SK-N-SH (cell line): ENCODE results near the gene CLRN3. TPM values are rescaled to one million over a fixed set of nuclear protein-coding genes. Genes with fewer than 3 reads are reported as not detected.

Experiments used
- CTCF ChIA-PET: fragments of 300-600, 350-600 bp; formaldehyde crosslinking; extraction: SDS; loops from one replicate; lab custom pipeline; 2021; lab: Yijun Ruan, JAX
- POLR2A ChIA-PET: fragments of 350-600 bp; sonication (Branson Sonifier 250); formaldehyde crosslinking; extraction: SDS; loops from one replicate; lab custom pipeline; 2020; ENCODE audit warnings: antibody characterized with exemption, inconsistent platforms; lab: Yijun Ruan, JAX
- DNase-seq: peaks from one replicate; pipeline ENCODE4 v3.0.0; 2012
- H2AFZ ChIP-seq: fragments of 200-600 bp; sonication (generic); 2 replicates; pipeline ENCODE4 v1.8.1; 2016; ENCODE audit warnings: antibody characterized with exemption, mild to moderate bottlenecking, low read depth
- H3F3A ChIP-seq: fragments of 200-600 bp; sonication (generic); replicated peaks from 2 replicates; pipeline ENCODE3; 2016; ENCODE audit warnings: antibody characterized with exemption, mild to moderate bottlenecking; ENCODE audit not compliant: insufficient read depth
- H3K27ac ChIP-seq, 2 experiments: fragments of 200-500 bp in 1 of 2; fragments of 200-600 bp in 1 of 2; sonication (Bioruptor generic) in 1 of 2; sonication (generic), shearing (Covaris generic) in 1 of 2; 2 replicates each; pipeline versions ENCODE4 v1.5.1 to v1.6.1; 2014 to 2016; ENCODE audit warnings: low read depth in 2 of 2, inconsistent platforms in 1 of 2, low read length in 1 of 2, mild to moderate bottlenecking in 1 of 2, mixed read lengths in 1 of 2
- H3K27me3 ChIP-seq: fragments of 200-600 bp; sonication (generic), shearing (Covaris generic); 2 replicates; pipeline ENCODE4 v1.6.1; 2016; ENCODE audit warnings: mixed run types; ENCODE audit not compliant: insufficient read depth
- H3K36me3 ChIP-seq, 2 experiments: fragments of 200-500 bp in 1 of 2; fragments of 200-600 bp in 1 of 2; sonication (Bioruptor generic) in 1 of 2; sonication (generic) in 1 of 2; replicated peaks in 1 of 2; 2 replicates each; pipeline versions ENCODE3 to v1.5.1; 2014 to 2016; ENCODE audit warnings: low read length in 1 of 2, mild to moderate bottlenecking in 1 of 2; ENCODE audit not compliant: insufficient read depth in 2 of 2, control insufficient read depth in 1 of 2
- H3K4me1 ChIP-seq, 2 experiments: fragments of 200-500 bp in 1 of 2; fragments of 200-600 bp in 1 of 2; sonication (Bioruptor generic) in 1 of 2; sonication (generic), shearing (Covaris generic) in 1 of 2; 2 replicates each; pipeline versions ENCODE4 v1.5.1 to v1.6.1; 2014 to 2016; ENCODE audit warnings: low read depth in 1 of 2, low read length in 1 of 2, mixed run types in 1 of 2; ENCODE audit not compliant: insufficient read depth in 2 of 2, control insufficient read depth in 1 of 2
- H3K4me2 ChIP-seq: fragments of 200-600 bp; sonication (generic), shearing (Covaris generic); 2 replicates; pipeline ENCODE4 v1.6.1; 2017; ENCODE audit warnings: mixed run types
- H3K4me3 ChIP-seq, 2 experiments: fragments of 200-500 bp in 1 of 2; fragments of 200-600 bp in 1 of 2; sonication (Bioruptor generic) in 1 of 2; sonication (generic), shearing (Covaris generic) in 1 of 2; 2 replicates each; pipeline versions ENCODE4 v1.5.1 to v1.8.1; 2014 to 2016; ENCODE audit warnings: low read depth in 2 of 2, inconsistent platforms in 1 of 2, low read length in 1 of 2, mild to moderate bottlenecking in 1 of 2, mixed read lengths in 1 of 2, moderate library complexity in 1 of 2
- H3K79me2 ChIP-seq: fragments of 200-600 bp; sonication (generic); 2 replicates; pipeline ENCODE4 v1.8.1; 2017; ENCODE audit warnings: mild to moderate bottlenecking; ENCODE audit not compliant: insufficient read depth
- H3K9ac ChIP-seq: fragments of 200-600 bp; sonication (generic); 2 replicates; pipeline ENCODE4 v1.6.1; 2017; ENCODE audit warnings: mixed run types
- H3K9me2 ChIP-seq: fragments of 200-600 bp; sonication (generic); 2 replicates; pipeline ENCODE4 v1.6.1; 2017; ENCODE audit warnings: mixed run types
- H3K9me3 ChIP-seq: fragments of 200-600 bp; sonication (generic); 2 replicates; pipeline ENCODE4 v1.6.1; 2017; ENCODE audit warnings: mixed run types, mild to moderate bottlenecking, moderate library complexity
- H4K20me1 ChIP-seq: fragments of 200-600 bp; sonication (generic); 2 replicates; pipeline ENCODE4 v1.6.1; 2017; ENCODE audit warnings: mild to moderate bottlenecking, mixed run types; ENCODE audit not compliant: insufficient read depth
- ELF1 ChIP-seq: IDR thresholded peaks from 2 replicates; pipeline ENCODE4 v1.4.0; 2012
- EP300 ChIP-seq, 2 experiments: IDR thresholded peaks; 2 replicates each; pipeline versions ENCODE4 v1.4.0 to v1.6.1; 2012; ENCODE audit warnings: borderline replicate concordance in 1 of 2, low read depth in 1 of 2, low read length in 1 of 2
- FOXM1 ChIP-seq: IDR thresholded peaks from 2 replicates; pipeline ENCODE4 v1.4.0; 2012; ENCODE audit warnings: low read depth, mild to moderate bottlenecking
- GATA2 ChIP-seq: sonication (generic); formaldehyde crosslinking; IDR thresholded peaks from 2 replicates; pipeline ENCODE4 v1.5.0; 2020; ENCODE audit warnings: mild to moderate bottlenecking, missing genetic modification reagents
- JUND ChIP-seq: IDR thresholded peaks from 2 replicates; pipeline ENCODE4 v1.4.0; 2012
- MAX ChIP-seq: IDR thresholded peaks from 2 replicates; pipeline ENCODE4 v1.4.0; 2012; ENCODE audit warnings: low read depth
- MEF2A ChIP-seq: IDR thresholded peaks from 2 replicates; pipeline ENCODE4 v1.4.0; 2012; ENCODE audit warnings: low read depth, borderline replicate concordance
- NFIC ChIP-seq: IDR thresholded peaks from 2 replicates; pipeline ENCODE4 v1.4.0; 2012; ENCODE audit warnings: borderline replicate concordance
- PBX3 ChIP-seq: IDR thresholded peaks from 2 replicates; pipeline ENCODE4; 2012
- RCOR1 ChIP-seq: fragments of 150-350 bp; IDR thresholded peaks from 2 replicates; pipeline ENCODE4 v1.6.1; 2017; ENCODE audit warnings: antibody characterized with exemption, low read length
- RXRA ChIP-seq: IDR thresholded peaks from 2 replicates; pipeline ENCODE4 v1.4.0; 2012; ENCODE audit warnings: low read depth, mild to moderate bottlenecking, borderline replicate concordance
- SIN3A ChIP-seq: IDR thresholded peaks from 2 replicates; pipeline ENCODE4 v1.6.1; 2012; ENCODE audit warnings: low read depth, mild to moderate bottlenecking, low read length, moderate library complexity, borderline replicate concordance
- SMC3 ChIP-seq: IDR thresholded peaks from 2 replicates; pipeline ENCODE4 v1.6.1; 2012; ENCODE audit warnings: low read depth, low read length, improper control_type of control experiment
- TCF12 ChIP-seq: IDR thresholded peaks from 2 replicates; pipeline ENCODE4 v1.4.0; 2012
- TEAD4 ChIP-seq: IDR thresholded peaks from 2 replicates; pipeline ENCODE4 v1.4.0; 2012; ENCODE audit warnings: mild to moderate bottlenecking, borderline replicate concordance; ENCODE audit not compliant: insufficient read depth
- USF2 ChIP-seq: fragments of 150-350 bp; IDR thresholded peaks from 2 replicates; pipeline ENCODE4 v1.6.1; 2017; ENCODE audit warnings: antibody characterized with exemption, low read length, low read depth, borderline replicate concordance
- YY1 ChIP-seq: IDR thresholded peaks from 2 replicates; pipeline ENCODE4 v1.4.0; 2012; ENCODE audit warnings: low read depth, mild to moderate bottlenecking
- WGBS: methylation state at CpG from one replicate; pipeline ENCODE4 v1.1.6; 2017; ENCODE audit warnings: low lambda C conversion rate; 5-methylcytosine and 5-hydroxymethylcytosine counted together
- polyA plus RNA-seq, 3 experiments: library from polyadenylated mRNA; depleted of rRNA; stranded (reverse); fragments of >200 nt; gene quantifications; 2 replicates each; pipeline ENCODE4 v1.2.3, GENCODE V29; 2012
- TF ChIP-seq, protein P1 (sequence below): IDR thresholded peaks from 2 replicates; pipeline ENCODE4 v1.6.1; 2012; ENCODE audit warnings: mild to moderate bottlenecking, low read depth, low read length, moderate library complexity
- TF ChIP-seq, protein P2 (sequence below): fragments of 200-600 bp; sonication (generic); IDR thresholded peaks from 2 replicates; pipeline ENCODE4 v1.6.1; 2017; ENCODE audit warnings: antibody characterized with exemption, mild to moderate bottlenecking, moderate library complexity

Gene CLRN3
- polyA plus RNA-seq, 1 of the 3 experiments (the other 2 are of a cell fraction), result 0.25 TPM

- H3K9me2 ChIP-seq, result no peaks in the 10 kb centered on the region
- POLR2A ChIA-PET, result no interaction called here
- H3K36me3 ChIP-seq, result no peaks in the 10 kb centered on the region
- 46% methylated on average over 10 of the region's 10 CpGs for WGBS
- no peak overlapping the region for H3K27ac ChIP-seq
- H3K9me3 ChIP-seq, result no peaks in the 10 kb centered on the region
- peaks cover 0 to 7% of the 10 kb centered on the region in 2 experiments; a peak in 1 of 4 replicates for H3K4me1 ChIP-seq
- H4K20me1 ChIP-seq, result no peaks in the 10 kb centered on the region
- no peak for DNase-seq
- TF ChIP-seq GATA2 (CRISPR knock-in tag), result no peak
- TF ChIP-seq, protein P1, sequence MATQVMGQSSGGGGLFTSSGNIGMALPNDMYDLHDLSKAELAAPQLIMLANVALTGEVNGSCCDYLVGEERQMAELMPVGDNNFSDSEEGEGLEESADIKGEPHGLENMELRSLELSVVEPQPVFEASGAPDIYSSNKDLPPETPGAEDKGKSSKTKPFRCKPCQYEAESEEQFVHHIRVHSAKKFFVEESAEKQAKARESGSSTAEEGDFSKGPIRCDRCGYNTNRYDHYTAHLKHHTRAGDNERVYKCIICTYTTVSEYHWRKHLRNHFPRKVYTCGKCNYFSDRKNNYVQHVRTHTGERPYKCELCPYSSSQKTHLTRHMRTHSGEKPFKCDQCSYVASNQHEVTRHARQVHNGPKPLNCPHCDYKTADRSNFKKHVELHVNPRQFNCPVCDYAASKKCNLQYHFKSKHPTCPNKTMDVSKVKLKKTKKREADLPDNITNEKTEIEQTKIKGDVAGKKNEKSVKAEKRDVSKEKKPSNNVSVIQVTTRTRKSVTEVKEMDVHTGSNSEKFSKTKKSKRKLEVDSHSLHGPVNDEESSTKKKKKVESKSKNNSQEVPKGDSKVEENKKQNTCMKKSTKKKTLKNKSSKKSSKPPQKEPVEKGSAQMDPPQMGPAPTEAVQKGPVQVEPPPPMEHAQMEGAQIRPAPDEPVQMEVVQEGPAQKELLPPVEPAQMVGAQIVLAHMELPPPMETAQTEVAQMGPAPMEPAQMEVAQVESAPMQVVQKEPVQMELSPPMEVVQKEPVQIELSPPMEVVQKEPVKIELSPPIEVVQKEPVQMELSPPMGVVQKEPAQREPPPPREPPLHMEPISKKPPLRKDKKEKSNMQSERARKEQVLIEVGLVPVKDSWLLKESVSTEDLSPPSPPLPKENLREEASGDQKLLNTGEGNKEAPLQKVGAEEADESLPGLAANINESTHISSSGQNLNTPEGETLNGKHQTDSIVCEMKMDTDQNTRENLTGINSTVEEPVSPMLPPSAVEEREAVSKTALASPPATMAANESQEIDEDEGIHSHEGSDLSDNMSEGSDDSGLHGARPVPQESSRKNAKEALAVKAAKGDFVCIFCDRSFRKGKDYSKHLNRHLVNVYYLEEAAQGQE, result no peak
- TF ChIP-seq RCOR1, result no peak
- no peak for TF ChIP-seq RXRA
- TF ChIP-seq SMC3, result no peak
- TF ChIP-seq MAX, result no peak
- no peak for TF ChIP-seq NFIC
- no peak for TF ChIP-seq MEF2A
- TF ChIP-seq SIN3A, result no peak
- no peak for TF ChIP-seq USF2
- no peak for TF ChIP-seq YY1
- no peak for TF ChIP-seq FOXM1
- no peak for TF ChIP-seq TCF12
- no peak for TF ChIP-seq TEAD4
- no peak for TF ChIP-seq ELF1
- no peak for TF ChIP-seq EP300 (IDR thresholded peaks at IDR 0.05; ENCODE audit: borderline replicate concordance in 1 of 2, low read depth in 1 of 2, low read length in 1 of 2)
- no peak for TF ChIP-seq JUND
- TF ChIP-seq, protein P2, sequence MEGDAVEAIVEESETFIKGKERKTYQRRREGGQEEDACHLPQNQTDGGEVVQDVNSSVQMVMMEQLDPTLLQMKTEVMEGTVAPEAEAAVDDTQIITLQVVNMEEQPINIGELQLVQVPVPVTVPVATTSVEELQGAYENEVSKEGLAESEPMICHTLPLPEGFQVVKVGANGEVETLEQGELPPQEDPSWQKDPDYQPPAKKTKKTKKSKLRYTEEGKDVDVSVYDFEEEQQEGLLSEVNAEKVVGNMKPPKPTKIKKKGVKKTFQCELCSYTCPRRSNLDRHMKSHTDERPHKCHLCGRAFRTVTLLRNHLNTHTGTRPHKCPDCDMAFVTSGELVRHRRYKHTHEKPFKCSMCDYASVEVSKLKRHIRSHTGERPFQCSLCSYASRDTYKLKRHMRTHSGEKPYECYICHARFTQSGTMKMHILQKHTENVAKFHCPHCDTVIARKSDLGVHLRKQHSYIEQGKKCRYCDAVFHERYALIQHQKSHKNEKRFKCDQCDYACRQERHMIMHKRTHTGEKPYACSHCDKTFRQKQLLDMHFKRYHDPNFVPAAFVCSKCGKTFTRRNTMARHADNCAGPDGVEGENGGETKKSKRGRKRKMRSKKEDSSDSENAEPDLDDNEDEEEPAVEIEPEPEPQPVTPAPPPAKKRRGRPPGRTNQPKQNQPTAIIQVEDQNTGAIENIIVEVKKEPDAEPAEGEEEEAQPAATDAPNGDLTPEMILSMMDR, result no peak
- no peak for TF ChIP-seq PBX3
- H3F3A ChIP-seq, result no peaks in the 10 kb centered on the region
- H2AFZ ChIP-seq, result no peak overlapping the region
- H3K4me2 ChIP-seq, result no peak overlapping the region
- CTCF ChIA-PET, result interaction anchor here (1.3 kb wide), 2 partner anchors 13 to 29 kb away, joined by 3 read pairs; no protein-coding TSS in a partner anchor
- no peaks in the 10 kb centered on the region; the same call in 1 of the 2 replicates for H3K27me3 ChIP-seq
- no peaks in the 10 kb centered on the region for H3K79me2 ChIP-seq
- H3K4me3 ChIP-seq, result no peak overlapping the region
- no peak overlapping the region for H3K9ac ChIP-seq
Measured at GRCh38 chr10:127883516-127883915, 9.2 kb downstream of the CLRN3 start.
